GM19397 (cell line): Measurements from ENCODE around the gene B3GALT6.

Experiments used
- ATAC-seq: cut with Tn5 transposase; IDR thresholded peaks from one replicate; pipeline ENCODE4 v1.9.1; 2021; ENCODE audit warnings: mild to moderate bottlenecking, moderate library complexity; ENCODE audit not compliant: unreplicated experiment

Gene B3GALT6

GRCh38 chr1:1230656-1231399 lies 1.2 kb upstream of the B3GALT6 start:
- no peak for ATAC-seq

- ATAC-seq = peak; percentile 90
These were observed 433 bp upstream of the B3GALT6 start, which contains the start of gene SDF4 for GRCh38 chr1:1231400-1232207. Gene SDF4 (minus strand): TSS chr1:1232001. CDS start chr1:1228772, 3,229 bp downstream.

GRCh38 chr1:1232796-1233566 lies 944 bp downstream of the B3GALT6 start:
- no peak for ATAC-seq

- no peak for ATAC-seq
These were observed 1.5 kb downstream of the B3GALT6 start for GRCh38 chr1:1233567-1233892.

GRCh38 chr1:1234180-1234808 lies 2.3 kb downstream of the B3GALT6 start:
- ATAC-seq = no peak

GRCh38 chr1:1235016-1235744 lies 3.1 kb downstream of the B3GALT6 start:
- ATAC-seq = no peak

GRCh38 chr1:1236176-1236763 lies 4.2 kb downstream of the B3GALT6 start:
- no peak for ATAC-seq

- ATAC-seq = no peak
These were observed 5.2 kb downstream of the B3GALT6 start for GRCh38 chr1:1236945-1237873.

- ATAC-seq = no peak
These were observed 6.1 kb downstream of the B3GALT6 start for GRCh38 chr1:1237874-1238701.

GRCh38 chr1:1238702-1239178 lies 6.7 kb downstream of the B3GALT6 start:
- ATAC-seq = no peak

GRCh38 chr1:1239227-1239613 lies 7.2 kb downstream of the B3GALT6 start:
- no peak for ATAC-seq

GRCh38 chr1:1239614-1240347 lies 7.7 kb downstream of the B3GALT6 start:
- ATAC-seq = no peak

GRCh38 chr1:1240348-1240732 lies 8.3 kb downstream of the B3GALT6 start:
- ATAC-seq = no peak

- no peak for ATAC-seq
These were observed 9.0 kb downstream of the B3GALT6 start for GRCh38 chr1:1240822-1241587.

- ATAC-seq = no peak
These were observed 9.7 kb downstream of the B3GALT6 start for GRCh38 chr1:1241588-1242219.
